Adrenal gland (tissue), 12 donors: Measurements from ENCODE around the gene TAF15. TPM values are rescaled to one million over a fixed set of nuclear protein-coding genes. Genes with fewer than 3 reads are reported as not detected.

Experiments used
- DNase-seq, 7 donors: peaks; one replicate each; pipeline ENCODE4 v3.0.0-alpha.2; 2019 to 2020
- H3K27ac ChIP-seq, 5 donors: fragments of 200-600 bp; sonication (generic) in 4 of 5; 1 replicate in 3 of 5; 2 replicates in 2 of 5; pipeline versions ENCODE4 v1.5.1 to v1.8.0; 2016 to 2020; ENCODE audit warnings: mild to moderate bottlenecking in 1 of 5
- H3K27me3 ChIP-seq: fragments of 200-600 bp; 2 replicates; pipeline ENCODE4 v1.8.0; 2021
- H3K36me3 ChIP-seq, 2 donors: fragments of 200-600 bp; replicated peaks in 1 of 2; 1 replicate in 1 of 2; 2 replicates in 1 of 2; pipeline versions ENCODE4 v1.5.1 to v1.8.0; 2018 to 2022
- H3K4me1 ChIP-seq, 2 donors: fragments of 200-600 bp; replicated peaks in 1 of 2; 1 replicate in 1 of 2; 2 replicates in 1 of 2; pipeline versions ENCODE4 v1.5.1 to v1.8.0; 2018 to 2021
- H3K4me3 ChIP-seq, 4 donors: fragments of 200-600 bp; sonication (generic) in 3 of 4; one replicate each; pipeline ENCODE4 v1.5.1; 2016 to 2018
- H3K9me3 ChIP-seq, 3 donors: fragments of 200-600 bp; sonication (generic) in 1 of 3; replicated peaks in 1 of 3; 1 replicate in 2 of 3; 2 replicates in 1 of 3; pipeline versions ENCODE4 v1.5.1 to v1.8.0; 2016 to 2021
- POLR2A ChIP-seq, 2 donors: fragments of 450-650 bp; IDR thresholded peaks; one replicate each; pipeline ENCODE4 v1.6.1; 2017; ENCODE audit warnings: antibody characterized with exemption in 2 of 2, mild to moderate bottlenecking in 2 of 2, moderate library complexity in 1 of 2
- WGBS, 4 donors: extraction: QIAGEN DNeasy Blood & Tissue Kit in 2 of 4; methylation state at CpG; one replicate each; pipeline versions ENCODE4 v1.1.5 to v1.1.7; 2013 to 2017; 5-methylcytosine and 5-hydroxymethylcytosine counted together
- intact Hi-C, 2 donors: fragments of 100-400 bp; cut with DNase I; formaldehyde crosslinking; loops; one replicate each; pipeline versions ENCODE4 v1.14.1 to v1.15.0; 2022 to 2023
- polyA plus RNA-seq, 3 donors: library from polyadenylated mRNA; stranded (reverse); fragments of 200-250 nt in 2 of 3; fragments of 350-450 nt in 1 of 3; fragmentation: Illumina TruSeq in 1 of 3; extraction: RNeasy Lipid Tissue Mini Kit (QIAGEN cat#74804) in 1 of 3; gene quantifications; one replicate each; pipeline ENCODE4 v1.2.3, GENCODE V29; 2013 to 2014
- total RNA-seq, 9 donors: library from RNA; depleted of rRNA in 4 of 9; stranded (reverse); fragments of >200 nt in 4 of 9; fragments of 120-200 nt in 1 of 9; fragmentation: NEBNext Ultra II Directional in 1 of 9; extraction: Animal tissue kit (Norgen Biotek cat#: 25700) in 1 of 9; gene quantifications; one replicate each; pipeline versions ENCODE4 v1.1.0 to v1.2.4, GENCODE V29; 2013 to 2023
- TF ChIP-seq, protein P1 (sequence below), 6 experiments: fragments of 450-650 bp in 4 of 6; fragments of 200-600 bp in 2 of 6; sonication (generic) in 1 of 6; IDR thresholded peaks; 1 replicate in 5 of 6; 2 replicates in 1 of 6; pipeline versions ENCODE4 v1.5.1 to v1.8.0; 2016 to 2021; ENCODE audit warnings: antibody characterized with exemption in 6 of 6, mild to moderate bottlenecking in 2 of 6, moderate library complexity in 1 of 6
- donor health status: healthy with polysubstance abuse.
- donor health status: Bipolar disorder and iron deficiency.
- donor health status: DM: yes; HTN: yes; CAD: no.
- donor health status: DM: no; HTN: no; CAD: no.
- donor health status: DM: no; HTN: no; CAD: no.
- donor health status: DM: yes; HTN: yes; CAD: no.

The TAF15 gene
- total and polyA plus RNA-seq, 12 donors = 27.8 to 213 (median 145) TPM

DNA sequence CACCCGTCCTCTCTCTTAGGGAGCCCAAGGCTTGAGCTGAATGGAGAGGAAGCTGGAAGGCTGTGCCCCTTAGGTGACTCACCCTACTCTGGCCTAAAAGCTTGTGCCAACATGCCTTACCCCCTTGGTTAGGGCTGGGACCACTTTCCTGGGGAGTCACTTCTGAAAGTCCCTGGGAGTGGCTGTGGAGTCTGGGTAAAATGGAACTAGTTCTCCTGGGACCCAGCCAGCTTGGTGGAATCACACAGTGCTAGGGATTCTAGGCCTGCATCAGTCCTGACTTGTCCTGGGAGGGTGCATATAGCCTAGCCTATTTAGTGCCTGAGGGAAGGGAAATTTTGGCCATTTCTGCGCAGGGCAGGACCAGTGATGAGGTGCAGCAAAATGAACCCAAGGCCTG lies 24.4 kb upstream of the TAF15 start:
- Histone ChIP-seq H3K4me1 (peaks cover 29 to 42% of the 10 kb centered on the region in 2 donors), H3K27ac (peak overlapping the region in 2 of 5 donors; percentile 75 to 88), H3K36me3 (no peaks in the 10 kb centered on the region), H3K4me3 (no peak overlapping the region), H3K9me3 (no peaks in the 10 kb centered on the region), H3K27me3 (no peaks in the 10 kb centered on the region)
- intact Hi-C loops = no loop called here
- peak in 1 of 7 donors; percentile 15 for DNase-seq
- WGBS, 4 donors = 65 to 77% (median 71%) methylated on average over 2 of the region's 2 CpGs
- TF ChIP-seq POLR2A (IDR thresholded peaks at IDR 0.05) = no peak
- TF ChIP-seq, protein P1, sequence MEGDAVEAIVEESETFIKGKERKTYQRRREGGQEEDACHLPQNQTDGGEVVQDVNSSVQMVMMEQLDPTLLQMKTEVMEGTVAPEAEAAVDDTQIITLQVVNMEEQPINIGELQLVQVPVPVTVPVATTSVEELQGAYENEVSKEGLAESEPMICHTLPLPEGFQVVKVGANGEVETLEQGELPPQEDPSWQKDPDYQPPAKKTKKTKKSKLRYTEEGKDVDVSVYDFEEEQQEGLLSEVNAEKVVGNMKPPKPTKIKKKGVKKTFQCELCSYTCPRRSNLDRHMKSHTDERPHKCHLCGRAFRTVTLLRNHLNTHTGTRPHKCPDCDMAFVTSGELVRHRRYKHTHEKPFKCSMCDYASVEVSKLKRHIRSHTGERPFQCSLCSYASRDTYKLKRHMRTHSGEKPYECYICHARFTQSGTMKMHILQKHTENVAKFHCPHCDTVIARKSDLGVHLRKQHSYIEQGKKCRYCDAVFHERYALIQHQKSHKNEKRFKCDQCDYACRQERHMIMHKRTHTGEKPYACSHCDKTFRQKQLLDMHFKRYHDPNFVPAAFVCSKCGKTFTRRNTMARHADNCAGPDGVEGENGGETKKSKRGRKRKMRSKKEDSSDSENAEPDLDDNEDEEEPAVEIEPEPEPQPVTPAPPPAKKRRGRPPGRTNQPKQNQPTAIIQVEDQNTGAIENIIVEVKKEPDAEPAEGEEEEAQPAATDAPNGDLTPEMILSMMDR (IDR thresholded peaks at IDR 0.05) = no peak

GRCh38 chr17:35786941-35787432 lies 22.3 kb upstream of the TAF15 start:
- intact Hi-C loops = no loop called here
- peaks cover 29 to 42% of the 10 kb centered on the region in 2 donors for H3K4me1 ChIP-seq
- H3K36me3 ChIP-seq = no peaks in the 10 kb centered on the region
- 5 to 29% (median 19%) methylated on average over 3 of the region's 3 CpGs for WGBS, 4 donors
- H3K9me3 ChIP-seq = no peaks in the 10 kb centered on the region
- TF ChIP-seq POLR2A (IDR thresholded peaks at IDR 0.05) = no peak
- TF ChIP-seq, protein P1 (IDR thresholded peaks at IDR 0.05) = no peak
- no peak overlapping the region for H3K4me3 ChIP-seq
- H3K27me3 ChIP-seq = no peaks in the 10 kb centered on the region
- H3K27ac ChIP-seq = peak overlapping the region in 3 of 5 donors; percentile 48 to 76 (median 72)
- DNase-seq = peak in 1 of 7 donors; percentile 14

DNA sequence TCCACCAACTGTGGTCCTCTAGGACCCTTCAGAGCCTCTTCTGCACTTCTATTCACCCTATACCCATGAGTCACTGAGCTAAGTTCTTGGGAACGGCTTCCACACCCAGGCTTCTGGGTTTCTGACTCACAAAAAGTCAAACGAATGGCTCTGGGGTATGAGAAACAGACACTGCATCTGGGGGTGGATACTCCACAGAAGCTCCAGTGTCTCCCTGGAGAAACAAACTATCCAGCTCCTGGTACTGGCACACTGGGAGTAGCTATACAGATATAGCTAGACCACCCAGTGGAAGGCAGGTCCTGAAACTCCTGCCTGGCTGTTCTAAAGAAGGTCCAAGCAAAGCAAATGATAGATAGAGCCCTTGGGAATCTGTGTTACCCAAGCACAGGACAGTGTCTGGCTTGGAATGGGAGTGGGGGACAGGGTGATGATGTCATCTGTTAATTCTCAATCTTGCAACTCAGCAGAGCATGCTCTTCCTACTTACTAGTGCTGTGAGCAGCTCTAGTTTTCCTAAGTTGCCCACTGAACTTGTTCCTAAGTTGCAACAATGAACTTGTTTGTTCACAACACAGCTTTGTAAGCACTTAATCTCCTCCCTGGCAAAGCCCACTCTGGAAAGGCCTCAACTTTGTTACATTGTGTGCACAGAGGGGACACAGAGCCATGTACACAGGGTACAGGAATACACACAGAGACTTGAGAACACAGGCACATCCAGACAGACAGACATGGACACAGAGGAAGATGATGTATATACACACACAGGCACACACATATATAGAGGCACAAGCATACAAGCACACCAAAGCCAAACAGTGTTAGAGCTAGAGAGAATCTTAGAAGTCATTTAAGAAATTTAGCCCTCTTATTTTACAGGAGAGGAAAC lies 20.6 kb upstream of the TAF15 start:
- H3K9me3 ChIP-seq = no peaks in the 10 kb centered on the region
- no peaks in the 10 kb centered on the region for H3K36me3 ChIP-seq
- H3K4me1 ChIP-seq = peaks cover 21 to 33% of the 10 kb centered on the region in 2 donors
- no peak overlapping the region for H3K4me3 ChIP-seq
- intact Hi-C loops = no loop called here
- peak in 1 of 7 donors; percentile 42 for DNase-seq
- 6 to 56% (median 34%) methylated on average over 2 of the region's 2 CpGs for WGBS, 4 donors
- no peaks in the 10 kb centered on the region for H3K27me3 ChIP-seq
- no peak for TF ChIP-seq POLR2A (IDR thresholded peaks at IDR 0.05)
- TF ChIP-seq, protein P1 (IDR thresholded peaks at IDR 0.05) = no peak
- peak overlapping the region in 3 of 5 donors; percentile 18 to 70 (median 20) for H3K27ac ChIP-seq

DNA sequence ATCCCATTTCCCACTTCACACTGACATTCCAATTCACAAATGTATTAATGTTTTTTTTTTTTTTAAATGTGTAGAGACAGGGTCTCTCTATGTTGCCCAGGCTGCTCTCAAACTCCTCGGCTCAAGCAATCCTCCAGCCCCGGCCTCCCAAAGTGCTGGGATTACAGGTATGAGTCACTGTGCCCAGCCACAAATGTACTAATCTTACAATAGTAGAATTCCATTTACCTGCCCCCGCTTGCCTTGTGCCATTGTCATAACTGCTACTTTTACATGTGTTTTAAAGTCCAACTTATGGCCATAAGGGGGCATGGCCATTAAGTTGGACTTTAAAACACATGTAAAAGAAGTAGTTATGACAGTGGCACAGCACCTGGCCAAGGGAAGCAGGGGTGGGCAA lies 18.4 kb upstream of the TAF15 start:
- DNase-seq = no peak
- intact Hi-C loops = no loop called here
- 90 to 98% (median 95%) methylated on average over 3 of the region's 3 CpGs for WGBS, 4 donors
- no peak for TF ChIP-seq POLR2A (IDR thresholded peaks at IDR 0.05)
- TF ChIP-seq, protein P1 (IDR thresholded peaks at IDR 0.05) = no peak
- Histone ChIP-seq H3K27me3 (no peaks in the 10 kb centered on the region), H3K4me3 (no peak overlapping the region), H3K36me3 (no peaks in the 10 kb centered on the region), H3K4me1 (peaks cover 13 to 29% of the 10 kb centered on the region in 2 donors), H3K9me3 (no peaks in the 10 kb centered on the region), H3K27ac (no peak overlapping the region)
